GM18505 (cell line): ENCODE data around the gene LRRC45.

Experiments
- ATAC-seq: cut with Tn5 transposase; IDR thresholded peaks from one replicate; pipeline ENCODE4 v1.9.1; 2021; ENCODE audit not compliant: unreplicated experiment
- POLR2A ChIP-seq: IDR thresholded peaks from 4 replicates; pipeline ENCODE4 v1.6.1; 2011; ENCODE audit warnings: borderline replicate concordance; ENCODE audit not compliant: insufficient read depth, insufficient read length; ENCODE audit errors: extremely low read depth

Gene LRRC45

GRCh38 chr17:81998212-81998611, 24.9 kb upstream of the LRRC45 start:
- no peak for TF ChIP-seq POLR2A
- ATAC-seq: no peak

- TF ChIP-seq POLR2A: no peak
Observed at GRCh38 chr17:81998691-81999438, 24.2 kb upstream of the LRRC45 start.

GRCh38 chr17:81999587-81999975, 23.5 kb upstream of the LRRC45 start:
- no peak for TF ChIP-seq POLR2A
- no peak for ATAC-seq

More at GRCh38 chr17:81998691-81999438, 24.2 kb upstream of the LRRC45 start:
- no peak for ATAC-seq

- no peak for ATAC-seq
- no peak for TF ChIP-seq POLR2A
Observed at GRCh38 chr17:81999976-82000802, 22.9 kb upstream of the LRRC45 start.

- ATAC-seq: no peak
- no peak for TF ChIP-seq POLR2A
Observed at GRCh38 chr17:82000803-82001570, 22.1 kb upstream of the LRRC45 start.

GRCh38 chr17:82001571-82002056, 21.5 kb upstream of the LRRC45 start:
- no peak for TF ChIP-seq POLR2A
- no peak for ATAC-seq

- no peak for TF ChIP-seq POLR2A
- ATAC-seq: no peak
Observed at GRCh38 chr17:82003411-82004381, 19.4 kb upstream of the LRRC45 start.

- TF ChIP-seq POLR2A: no peak
- no peak for ATAC-seq
Observed at GRCh38 chr17:82004517-82005455, 18.3 kb upstream of the LRRC45 start.

GRCh38 chr17:82005701-82006348, 17.3 kb upstream of the LRRC45 start:
- TF ChIP-seq POLR2A: no peak
- no peak for ATAC-seq

GRCh38 chr17:82006468-82007227, 16.5 kb upstream of the LRRC45 start:
- no peak for ATAC-seq
- TF ChIP-seq POLR2A: no peak
